Psoas muscle (tissue), 8 donors: Measurements from ENCODE around the gene ADH1C. TPM values are rescaled to one million over a fixed set of nuclear protein-coding genes. Genes with fewer than 3 reads are reported as not detected.
"Not testable (repeated sequence)": the region's sequence is repeated elsewhere in the genome, so short reads cannot be mapped to it uniquely, and the experiment has no call there.

Experiments used
- ATAC-seq, 4 donors: fragments of 200-7000 bp; cut with Tn5 transposase; one replicate each; pipeline ENCODE4 v1.9.1; 2020; ENCODE audit warnings: moderate library complexity in 3 of 4, mild to moderate bottlenecking in 2 of 4
- DNase-seq, 2 donors: peaks; one replicate each; pipeline ENCODE4 v3.0.0-alpha.2; 2020
- H3K27ac ChIP-seq: fragments of 200-600 bp; one replicate; pipeline ENCODE4 v1.8.0; 2022
- H3K27me3 ChIP-seq, 3 donors: fragments of 200-600 bp in 1 of 3; one replicate each; pipeline versions ENCODE4 v1.6.1 to v1.8.0; 2013 to 2022; ENCODE audit warnings: low read length in 2 of 3, mild to moderate bottlenecking in 2 of 3, moderate library complexity in 1 of 3; ENCODE audit not compliant: insufficient read depth in 3 of 3
- H3K36me3 ChIP-seq, 2 donors: fragments of 200-600 bp in 1 of 2; one replicate each; pipeline versions ENCODE4 v1.6.1 to v1.8.0; 2013 to 2022; ENCODE audit warnings: low read depth in 1 of 2, mild to moderate bottlenecking in 1 of 2, moderate library complexity in 1 of 2; ENCODE audit not compliant: insufficient read depth in 1 of 2
- H3K4me1 ChIP-seq: fragments of 200-600 bp; one replicate; pipeline ENCODE4 v1.8.0; 2022
- H3K4me3 ChIP-seq: fragments of 200-600 bp; one replicate; pipeline ENCODE4 v1.8.0; 2022; ENCODE audit warnings: mild to moderate bottlenecking
- H3K9me3 ChIP-seq: fragments of 200-600 bp; one replicate; pipeline ENCODE4 v1.8.0; 2022
- CTCF ChIP-seq: fragments of 200-600 bp; IDR thresholded peaks from one replicate; pipeline ENCODE4 v1.8.0; 2022; ENCODE audit warnings: antibody characterized with exemption
- WGBS, 3 donors: extraction: QIAGEN DNeasy Blood & Tissue Kit; methylation state at CpG; one replicate each; pipeline versions ENCODE4 v1.1.6 to v1.1.7; 2013; 5-methylcytosine and 5-hydroxymethylcytosine counted together
- intact Hi-C, 2 donors: fragments of 100-400 bp; cut with DNase I; formaldehyde crosslinking; loops; one replicate each; pipeline versions ENCODE4 v1.11.0 to v1.14.2; 2022
- polyA plus RNA-seq, 3 donors: library from polyadenylated mRNA; stranded (reverse); fragments of 200-250 nt; gene quantifications; one replicate each; pipeline ENCODE4 v1.2.3, GENCODE V29; 2013
- total RNA-seq, 4 donors: library from RNA; stranded (reverse); fragmentation: NEBNext Ultra II Directional in 2 of 4; extraction: Animal tissue kit (Norgen Biotek cat#: 25700) in 2 of 4; gene quantifications; one replicate each; pipeline versions ENCODE4 v1.2.1 to v1.2.4, GENCODE V29; 2021 to 2023
- donor health status: healthy with polysubstance abuse.
- donor health status: DM: no; HTN: no; CAD: no; lungs with moderate emphysema.
- donor health status: Bipolar disorder and iron deficiency.
- donor health status: healthy.
- donor health status: DM: yes; HTN: yes; CAD: no.
- donor health status: DM: no; HTN: no; CAD: no.
- donor health status: DM: no; HTN: no; CAD: no.
- donor health status: DM: yes; HTN: yes; CAD: no.

Gene ADH1C
- total and polyA plus RNA-seq, 7 donors = 1.8 to 10.6 (median 4.7) TPM

GRCh38 chr4:99359480-99360204 is 7.1 kb upstream of the ADH1C start:
- DNase-seq = no peak
- no peaks in the 10 kb centered on the region for H3K4me1 ChIP-seq
- no peak for ATAC-seq
- H3K4me3 ChIP-seq = no peak overlapping the region
- no peaks in the 10 kb centered on the region for H3K36me3 ChIP-seq
- WGBS, 3 donors = 89 to 92% (median 92%) methylated on average over 23 to 27 of the region's 27 CpGs
- intact Hi-C loops = no loop called here
- H3K27me3 ChIP-seq = no peaks in the 10 kb centered on the region
- no peak overlapping the region for H3K27ac ChIP-seq
- no peaks in the 10 kb centered on the region for H3K9me3 ChIP-seq
- TF ChIP-seq CTCF = no peak

- Histone ChIP-seq H3K9me3 (no peaks in the 10 kb centered on the region), H3K27me3 (no peaks in the 10 kb centered on the region), H3K4me1 (no peaks in the 10 kb centered on the region), H3K36me3 (no peaks in the 10 kb centered on the region), H3K27ac (no peak overlapping the region), H3K4me3 (no peak overlapping the region)
- ATAC-seq (no peak), DNase-seq (no peak)
- intact Hi-C loops = no loop called here
- WGBS, 3 donors = 69 to 85% (median 76%) methylated on average over 2 of the region's 2 CpGs
- no peak for TF ChIP-seq CTCF
Observed at GRCh38 chr4:99357948-99358347, 5.4 kb upstream of the ADH1C start.

GRCh38 chr4:99356992-99357391 is 4.4 kb upstream of the ADH1C start:
- no peaks in the 10 kb centered on the region for H3K36me3 ChIP-seq
- 84 to 86% (median 85%) methylated on average over 1 of the region's 1 CpG for WGBS, 3 donors

GRCh38 chr4:99356149-99356548 is 3.6 kb upstream of the ADH1C start:
- H3K36me3 ChIP-seq, H3K27me3 ChIP-seq, H3K9me3 ChIP-seq, intact Hi-C loops, DNase-seq, ATAC-seq, H3K4me3 ChIP-seq, H3K4me1 ChIP-seq, H3K27ac ChIP-seq: not testable (repeated sequence)
- WGBS, 3 donors = 79 to 89% (median 83%) methylated on average over 10 of the region's 10 CpGs

More at GRCh38 chr4:99356992-99357391, 4.4 kb upstream of the ADH1C start:
- H3K9me3 ChIP-seq = no peaks in the 10 kb centered on the region
- ATAC-seq = no peak
- intact Hi-C loops = no loop called here
- H3K27ac ChIP-seq = no peak overlapping the region
- no peaks in the 10 kb centered on the region for H3K4me1 ChIP-seq
- TF ChIP-seq CTCF = no peak
- DNase-seq = no peak
- no peaks in the 10 kb centered on the region for H3K27me3 ChIP-seq
- no peak overlapping the region for H3K4me3 ChIP-seq

GRCh38 chr4:99351487-99351886 is 1.1 kb downstream of the ADH1C start:
- WGBS, 3 donors = 90 to 92% (median 91%) methylated on average over 2 of the region's 2 CpGs
- DNase-seq (no peak), ATAC-seq (no peak)
- no peaks in the 10 kb centered on the region for H3K27me3 ChIP-seq
- no peaks in the 10 kb centered on the region for H3K4me1 ChIP-seq
- peak overlapping the region; percentile 20 for H3K4me3 ChIP-seq
- no peaks in the 10 kb centered on the region for H3K9me3 ChIP-seq
- H3K36me3 ChIP-seq = no peaks in the 10 kb centered on the region
- TF ChIP-seq CTCF = no peak
- intact Hi-C loops = no loop called here
- H3K27ac ChIP-seq = no peak overlapping the region
